Measurements from ENCODE around the gene DNM3.

GRCh38 chr1:172138634-172139033 lies 297.3 kb downstream of the DNM3 start:
- no peak for TF ChIP-seq TCF12 (IDR thresholded peaks at IDR 0.05)
- TF ChIP-seq YY1 (IDR thresholded peaks at IDR 0.05; ENCODE audit: low read depth), result no peak
- no peak for TF ChIP-seq CHD2 (IDR thresholded peaks at IDR 0.05; ENCODE audit: low read length, partially characterized antibody)
- TF ChIP-seq EP300 (IDR thresholded peaks at IDR 0.05; ENCODE audit: borderline replicate concordance in 1 of 2, low read depth in 1 of 2, low read length in 1 of 2), result no peak
- no peak for TF ChIP-seq CTCF (IDR thresholded peaks at IDR 0.05)
- TF ChIP-seq, protein P1, sequence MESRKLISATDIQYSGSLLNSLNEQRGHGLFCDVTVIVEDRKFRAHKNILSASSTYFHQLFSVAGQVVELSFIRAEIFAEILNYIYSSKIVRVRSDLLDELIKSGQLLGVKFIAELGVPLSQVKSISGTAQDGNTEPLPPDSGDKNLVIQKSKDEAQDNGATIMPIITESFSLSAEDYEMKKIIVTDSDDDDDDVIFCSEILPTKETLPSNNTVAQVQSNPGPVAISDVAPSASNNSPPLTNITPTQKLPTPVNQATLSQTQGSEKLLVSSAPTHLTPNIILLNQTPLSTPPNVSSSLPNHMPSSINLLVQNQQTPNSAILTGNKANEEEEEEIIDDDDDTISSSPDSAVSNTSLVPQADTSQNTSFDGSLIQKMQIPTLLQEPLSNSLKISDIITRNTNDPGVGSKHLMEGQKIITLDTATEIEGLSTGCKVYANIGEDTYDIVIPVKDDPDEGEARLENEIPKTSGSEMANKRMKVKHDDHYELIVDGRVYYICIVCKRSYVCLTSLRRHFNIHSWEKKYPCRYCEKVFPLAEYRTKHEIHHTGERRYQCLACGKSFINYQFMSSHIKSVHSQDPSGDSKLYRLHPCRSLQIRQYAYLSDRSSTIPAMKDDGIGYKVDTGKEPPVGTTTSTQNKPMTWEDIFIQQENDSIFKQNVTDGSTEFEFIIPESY (IDR thresholded peaks at IDR 0.05; ENCODE audit: borderline replicate concordance, low read depth), result no peak
- TF ChIP-seq FOXM1 (IDR thresholded peaks at IDR 0.05; ENCODE audit: low read depth), result no peak
- TF ChIP-seq TAF1 (IDR thresholded peaks at IDR 0.05; ENCODE audit: borderline replicate concordance, low read depth, low read length), result no peak
- TF ChIP-seq NFIC (IDR thresholded peaks at IDR 0.05; ENCODE audit: borderline replicate concordance), result no peak
- TF ChIP-seq ELF1 (IDR thresholded peaks at IDR 0.05), result no peak
